Hepatocyte (in vitro differentiated cells): ENCODE data around the gene NEUROG1. TPM values are rescaled to one million over a fixed set of nuclear protein-coding genes. Genes with fewer than 3 reads are reported as not detected.
"Not testable (repeated sequence)": the region's sequence is repeated elsewhere in the genome, so short reads cannot be mapped to it uniquely, and the experiment has no call there.

Experiments
- DNase-seq: peaks from one replicate; pipeline ENCODE4 v3.0.0-alpha.2; 2016; ENCODE audit warnings: low spot score
- H2AFZ ChIP-seq: fragments of 200-600 bp; sonication (generic); 2 replicates; pipeline ENCODE4 v1.6.0; 2016; ENCODE audit warnings: antibody characterized with exemption, mild to moderate bottlenecking
- H3K27ac ChIP-seq: fragments of 200-600 bp; sonication (generic); 2 replicates; pipeline ENCODE4 v1.5.1; 2016; ENCODE audit warnings: mild to moderate bottlenecking
- H3K27me3 ChIP-seq: fragments of 200-600 bp; sonication (generic); 2 replicates; pipeline ENCODE4 v1.6.1; 2016
- H3K36me3 ChIP-seq: fragments of 200-600 bp; sonication (generic); replicated peaks from 2 replicates; pipeline ENCODE4 v1.5.1; 2016; ENCODE audit warnings: low read depth; ENCODE audit not compliant: insufficient read depth
- H3K4me1 ChIP-seq: fragments of 200-600 bp; sonication (generic); 2 replicates; pipeline ENCODE4 v1.5.1; 2016; ENCODE audit warnings: mild to moderate bottlenecking, moderate library complexity; ENCODE audit not compliant: insufficient read depth
- H3K4me2 ChIP-seq: fragments of 200-600 bp; sonication (generic); 2 replicates; pipeline ENCODE4 v1.6.0; 2016
- H3K4me3 ChIP-seq: fragments of 200-600 bp; sonication (generic); 2 replicates; pipeline ENCODE4 v1.5.1; 2016; ENCODE audit warnings: mild to moderate bottlenecking
- H3K79me2 ChIP-seq: fragments of 200-600 bp; sonication (generic); 2 replicates; pipeline ENCODE4 v1.6.0; 2017; ENCODE audit warnings: mild to moderate bottlenecking
- H3K9me2 ChIP-seq: fragments of 200-600 bp; sonication (generic); replicated peaks from 2 replicates; pipeline ENCODE4 v1.6.0; 2017; ENCODE audit warnings: mild to moderate bottlenecking; ENCODE audit not compliant: insufficient read depth
- H3K9me3 ChIP-seq: fragments of 200-600 bp; sonication (generic); 2 replicates; pipeline ENCODE4 v1.5.1; 2016; ENCODE audit warnings: low read depth, mild to moderate bottlenecking
- H4K20me1 ChIP-seq: fragments of 200-600 bp; sonication (generic); 2 replicates; pipeline ENCODE4 v1.6.0; 2016; ENCODE audit warnings: mild to moderate bottlenecking; ENCODE audit not compliant: insufficient read depth, poor library complexity, severe bottlenecking
- EZH2 ChIP-seq: fragments of 200-600 bp; sonication (generic); IDR thresholded peaks from 2 replicates; pipeline ENCODE4 v1.6.1; 2016; ENCODE audit warnings: antibody characterized with exemption, mild to moderate bottlenecking, borderline replicate concordance
- EZH2phosphoT487 ChIP-seq: fragments of 200-600 bp; sonication (generic); IDR thresholded peaks from one replicate; pipeline ENCODE4 v1.6.1; 2018; ENCODE audit warnings: antibody characterized with exemption, mild to moderate bottlenecking, low read depth, moderate library complexity; ENCODE audit not compliant: unreplicated experiment, severe bottlenecking
- WGBS: methylation state at CpG from one replicate; pipeline ENCODE4 v1.1.6; 2016; ENCODE audit warnings: low lambda C conversion rate; ENCODE audit errors: missing lambda C conversion rate; 5-methylcytosine and 5-hydroxymethylcytosine counted together
- polyA plus RNA-seq: library from polyadenylated mRNA; unstranded; fragments of >200 nt; fragmentation: Nextera tagmentation; extraction: Ambion mirVana; gene quantifications from 2 replicates; pipeline ENCODE4 v1.2.1, GENCODE V29; 2016
- total RNA-seq: library from RNA; depleted of rRNA; stranded (reverse); fragments of >200 nt; gene quantifications from 2 replicates; pipeline ENCODE4 v1.2.3, GENCODE V29; 2014
- TF ChIP-seq, protein P1 (sequence below): fragments of 200-600 bp; sonication (generic); IDR thresholded peaks from 2 replicates; pipeline ENCODE4 v1.5.1; 2016; ENCODE audit warnings: antibody characterized with exemption, mild to moderate bottlenecking; ENCODE audit not compliant: poor library complexity

The NEUROG1 gene
- total and polyA plus RNA-seq, 2 experiments from 2014 or later, result not detected

DNA sequence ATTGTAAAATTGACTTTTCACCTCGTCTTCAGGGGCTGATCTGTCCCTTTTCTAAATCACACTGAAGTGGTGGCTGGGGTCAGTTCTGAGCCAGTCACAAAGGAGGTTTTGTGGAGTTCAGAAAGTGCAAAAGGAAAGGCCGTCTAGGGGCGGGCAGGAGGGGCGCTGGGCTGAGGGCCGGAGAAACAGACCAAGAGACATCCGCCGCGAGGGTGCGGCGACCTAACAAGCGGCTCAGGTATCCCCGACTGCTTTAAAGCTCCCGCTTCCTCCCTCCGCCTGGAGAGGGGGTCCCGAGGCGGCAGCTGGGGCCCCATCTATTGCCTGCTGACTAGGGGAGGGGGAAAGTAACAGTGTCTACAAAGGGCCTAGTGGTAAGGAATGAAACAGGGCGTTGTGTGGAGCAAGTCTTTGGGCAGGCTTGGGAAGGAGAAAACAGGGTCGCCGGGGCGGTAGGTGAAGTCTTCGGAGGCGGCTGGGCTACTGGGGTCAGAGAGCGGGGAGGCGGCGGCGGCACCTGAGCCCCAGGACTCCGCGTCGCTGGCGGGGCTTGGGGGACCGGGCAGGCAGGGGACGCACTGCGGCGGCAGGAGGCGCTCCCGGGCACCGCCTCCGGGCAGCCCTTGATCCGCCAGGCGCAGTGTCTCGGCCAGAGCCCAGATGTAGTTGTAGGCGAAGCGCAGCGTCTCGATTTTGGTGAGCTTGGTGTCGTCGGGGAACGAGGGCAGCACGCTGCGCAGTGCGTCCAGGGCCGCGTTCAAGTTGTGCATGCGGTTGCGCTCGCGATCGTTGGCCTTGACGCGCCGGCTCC is 950 bp downstream of the NEUROG1 start:
- DNase-seq, result peak; percentile 27
- Histone ChIP-seq H3K9me2 (no peaks in the 10 kb centered on the region), H3K27ac (no peak overlapping the region), H3K79me2 (no peaks in the 10 kb centered on the region), H3K4me3 (no peak overlapping the region), H2AFZ (peak overlapping the region; percentile 56), H3K27me3 (peaks cover 100% of the 10 kb centered on the region), H4K20me1 (no peaks in the 10 kb centered on the region), H3K4me1 (no peaks in the 10 kb centered on the region), H3K36me3 (no peaks in the 10 kb centered on the region), H3K9me3 (no peaks in the 10 kb centered on the region), H3K4me2 (peak overlapping the region; percentile 76)
- TF ChIP-seq EZH2 (peak; percentile 95), EZH2phosphoT487 (peak; percentile 78)
- TF ChIP-seq, protein P1, sequence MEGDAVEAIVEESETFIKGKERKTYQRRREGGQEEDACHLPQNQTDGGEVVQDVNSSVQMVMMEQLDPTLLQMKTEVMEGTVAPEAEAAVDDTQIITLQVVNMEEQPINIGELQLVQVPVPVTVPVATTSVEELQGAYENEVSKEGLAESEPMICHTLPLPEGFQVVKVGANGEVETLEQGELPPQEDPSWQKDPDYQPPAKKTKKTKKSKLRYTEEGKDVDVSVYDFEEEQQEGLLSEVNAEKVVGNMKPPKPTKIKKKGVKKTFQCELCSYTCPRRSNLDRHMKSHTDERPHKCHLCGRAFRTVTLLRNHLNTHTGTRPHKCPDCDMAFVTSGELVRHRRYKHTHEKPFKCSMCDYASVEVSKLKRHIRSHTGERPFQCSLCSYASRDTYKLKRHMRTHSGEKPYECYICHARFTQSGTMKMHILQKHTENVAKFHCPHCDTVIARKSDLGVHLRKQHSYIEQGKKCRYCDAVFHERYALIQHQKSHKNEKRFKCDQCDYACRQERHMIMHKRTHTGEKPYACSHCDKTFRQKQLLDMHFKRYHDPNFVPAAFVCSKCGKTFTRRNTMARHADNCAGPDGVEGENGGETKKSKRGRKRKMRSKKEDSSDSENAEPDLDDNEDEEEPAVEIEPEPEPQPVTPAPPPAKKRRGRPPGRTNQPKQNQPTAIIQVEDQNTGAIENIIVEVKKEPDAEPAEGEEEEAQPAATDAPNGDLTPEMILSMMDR, result no peak
- 5% methylated on average over 49 of the region's 61 CpGs for WGBS

DNA sequence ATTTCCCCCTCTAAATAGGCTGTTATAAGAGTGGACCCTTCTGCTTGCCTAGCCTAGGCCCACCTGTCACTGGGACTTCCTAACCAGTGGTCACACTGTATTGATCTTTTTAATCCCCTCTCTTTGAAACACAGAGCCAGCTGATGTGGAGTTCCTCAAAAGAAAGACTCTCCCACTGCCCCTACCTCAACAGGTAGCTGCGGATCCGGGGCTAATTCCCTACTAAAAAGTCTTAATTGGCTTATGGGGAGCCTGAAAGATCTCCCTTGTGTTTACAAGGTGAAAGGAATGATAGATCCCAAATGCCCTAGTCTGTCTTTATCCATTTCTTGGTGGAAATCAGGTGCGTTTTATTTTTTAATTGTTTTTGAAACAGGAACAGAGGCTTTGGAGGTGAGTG is 2.0 kb downstream of the NEUROG1 start:
- Histone ChIP-seq H3K4me1 (no peaks in the 10 kb centered on the region), H3K36me3 (no peaks in the 10 kb centered on the region), H3K27ac (no peak overlapping the region), H3K9me3 (no peaks in the 10 kb centered on the region), H4K20me1 (no peaks in the 10 kb centered on the region), H3K4me2 (no peak overlapping the region), H3K79me2 (no peaks in the 10 kb centered on the region), H3K27me3 (peaks cover 97% of the 10 kb centered on the region), H3K4me3 (no peak overlapping the region), H3K9me2 (no peaks in the 10 kb centered on the region), H2AFZ (no peak overlapping the region)
- WGBS, result 24% methylated on average over 3 of the region's 3 CpGs
- DNase-seq, result no peak
- TF ChIP-seq, protein P1, result no peak
- no peak for TF ChIP-seq EZH2
- TF ChIP-seq EZH2phosphoT487, result no peak

DNA sequence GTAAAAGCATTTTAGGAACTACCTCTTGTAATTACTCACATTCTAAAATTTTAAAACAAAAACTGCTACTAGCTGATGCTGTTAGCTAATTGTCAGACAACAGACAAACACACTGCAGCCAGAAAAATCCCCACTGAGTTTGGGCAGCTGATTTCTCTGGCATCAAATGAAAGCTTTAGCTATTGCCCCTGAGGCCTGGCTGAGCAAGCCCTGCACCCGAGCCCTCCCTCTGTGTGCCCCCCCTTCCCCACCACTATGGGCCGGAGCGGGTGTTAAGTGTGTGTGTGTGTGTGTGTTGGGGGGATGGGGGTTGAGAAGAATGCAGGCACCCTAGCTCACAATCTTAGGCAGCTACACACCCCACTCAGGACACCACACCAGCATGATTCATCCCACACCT is 2.4 kb downstream of the NEUROG1 start:
- Histone ChIP-seq H3K9me3 (no peaks in the 10 kb centered on the region), H3K4me3 (no peak overlapping the region), H3K4me1 (no peaks in the 10 kb centered on the region), H3K9me2 (no peaks in the 10 kb centered on the region), H3K36me3 (no peaks in the 10 kb centered on the region), H4K20me1 (no peaks in the 10 kb centered on the region), H2AFZ (no peak overlapping the region), H3K27ac (no peak overlapping the region), H3K4me2 (no peak overlapping the region), H3K27me3 (peaks cover 97% of the 10 kb centered on the region), H3K79me2 (no peaks in the 10 kb centered on the region)
- DNase-seq, result no peak
- 41% methylated on average over 3 of the region's 3 CpGs for WGBS
- TF ChIP-seq EZH2phosphoT487, result no peak

DNA sequence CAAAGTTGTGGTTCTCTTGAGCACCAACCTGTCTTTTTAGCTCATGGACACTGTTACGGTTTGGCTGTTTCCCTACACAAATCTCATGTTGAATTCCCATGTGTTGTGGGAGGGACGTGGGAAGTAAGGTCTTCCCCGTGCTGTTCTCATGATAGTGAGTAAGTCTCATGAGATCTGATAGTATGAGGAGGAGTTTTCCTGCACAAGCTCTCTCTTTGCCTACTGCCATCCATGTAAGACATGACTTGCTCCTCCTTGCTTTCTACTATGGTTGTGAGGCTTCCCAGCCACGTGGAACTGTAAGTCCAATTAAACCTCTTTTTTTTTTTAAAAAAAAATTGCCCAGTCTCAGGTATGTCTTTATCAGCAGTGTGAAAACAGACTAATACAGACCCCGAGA is 6.2 kb downstream of the NEUROG1 start:
- not testable (repeated sequence) for H3K36me3 ChIP-seq, H4K20me1 ChIP-seq, H3K4me1 ChIP-seq, H3K4me3 ChIP-seq, H3K27ac ChIP-seq, H3K4me2 ChIP-seq, H3K9me2 ChIP-seq, DNase-seq, H2AFZ ChIP-seq, H3K79me2 ChIP-seq, H3K9me3 ChIP-seq
- WGBS, result 67% methylated on average over 5 of the region's 5 CpGs
- H3K27me3 ChIP-seq, result peaks cover 96% of the 10 kb centered on the region
